Right atrium auricular region (tissue), 2 donors: ENCODE data around the gene VSTM2B. TPM values are rescaled to one million over a fixed set of nuclear protein-coding genes. Genes with fewer than 3 reads are reported as not detected.

ENCODE experiments used
- DNase-seq: peaks from one replicate; pipeline ENCODE4 v3.0.0-alpha.2; 2019; ENCODE audit warnings: low spot score
- H3K27ac ChIP-seq, 2 donors: fragments of 200-600 bp; sonication (generic); 1 replicate in 1 of 2; 2 replicates in 1 of 2; pipeline ENCODE4 v1.5.1; 2016 to 2019
- H3K27me3 ChIP-seq, 2 donors: fragments of 200-600 bp; sonication (generic); one replicate each; pipeline versions ENCODE4 v1.5.1 to v1.6.0; 2017 to 2019
- H3K36me3 ChIP-seq: fragments of 200-600 bp; sonication (generic); one replicate; pipeline ENCODE4 v1.5.1; 2016
- H3K4me1 ChIP-seq, 2 donors: fragments of 200-600 bp; sonication (generic); one replicate each; pipeline versions ENCODE4 v1.5.1 to v1.6.0; 2017 to 2019
- H3K4me3 ChIP-seq, 2 donors: fragments of 200-600 bp; sonication (generic); 1 replicate in 1 of 2; 2 replicates in 1 of 2; pipeline ENCODE4 v1.5.1; 2017 to 2019; ENCODE audit warnings: mild to moderate bottlenecking in 1 of 2, moderate library complexity in 1 of 2
- H3K9me3 ChIP-seq, 2 donors: fragments of 200-600 bp; sonication (generic); one replicate each; pipeline ENCODE4 v1.5.1; 2019
- total RNA-seq, 2 donors: library from RNA; depleted of rRNA; stranded (reverse); fragments of >200 nt; gene quantifications; one replicate each; pipeline ENCODE4 v1.1.0, GENCODE V29; 2016
- TF ChIP-seq, protein P1 (sequence below), 2 donors: fragments of 200-600 bp; sonication (generic); IDR thresholded peaks; one replicate each; pipeline ENCODE4 v1.5.1; 2019; ENCODE audit warnings: antibody characterized with exemption in 2 of 2

Gene VSTM2B
- total RNA-seq, 2 donors from 2014 or later, result not detected

DNA sequence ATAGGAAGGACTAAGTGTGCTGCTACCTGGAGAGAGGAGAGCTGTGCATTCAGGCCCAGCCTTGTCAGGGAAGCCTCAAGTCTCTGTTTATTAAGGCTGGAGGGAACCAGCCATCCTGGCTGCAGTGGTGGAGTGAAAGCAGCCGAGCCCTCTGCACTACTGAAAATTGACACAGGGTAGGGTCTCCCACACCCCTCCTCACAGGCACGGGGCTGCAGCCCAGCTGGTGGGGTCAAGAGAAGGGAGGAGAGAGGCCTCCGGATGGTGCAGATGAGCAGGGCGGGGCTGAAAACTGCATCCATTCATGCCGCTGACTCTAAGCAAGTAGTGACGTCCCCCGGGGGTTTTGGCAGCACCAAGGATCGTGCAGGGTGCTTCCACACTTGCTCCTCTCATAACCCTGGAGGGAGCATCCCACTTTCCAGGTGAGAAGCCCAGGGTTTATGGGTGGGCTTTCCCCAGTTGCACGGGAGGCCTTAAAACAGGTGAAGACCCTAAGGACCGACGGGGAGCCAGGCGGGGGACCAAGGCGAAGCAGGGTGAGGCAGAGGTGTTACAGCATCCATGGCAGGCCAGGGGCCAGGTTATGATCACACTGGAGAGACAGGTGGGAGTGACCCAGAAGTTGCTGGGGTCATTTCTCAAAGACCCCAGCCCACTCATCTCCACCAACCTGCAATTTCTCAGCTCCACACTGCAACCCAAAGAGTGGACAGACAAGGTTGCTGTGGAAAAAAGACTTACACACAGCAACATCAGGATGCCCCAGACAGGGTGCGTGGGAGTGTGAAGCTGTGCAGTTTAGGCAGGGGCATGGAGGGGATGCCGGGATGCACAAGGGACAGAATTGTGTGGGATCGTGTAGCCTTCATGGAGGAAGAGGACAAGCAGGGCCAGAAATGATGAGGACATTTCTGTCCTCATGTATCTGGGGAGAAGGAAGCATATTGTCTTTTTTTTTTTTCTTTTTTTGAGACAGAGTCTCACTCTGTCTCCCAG lies 36.8 kb downstream of the VSTM2B start:
- Histone ChIP-seq H3K4me1 (no peaks in the 10 kb centered on the region), H3K27ac (no peak overlapping the region), H3K9me3 (peaks cover 0 to 17% of the 10 kb centered on the region in 2 donors), H3K36me3 (no peaks in the 10 kb centered on the region), H3K27me3 (no peaks in the 10 kb centered on the region), H3K4me3 (no peak overlapping the region)
- TF ChIP-seq, protein P1, sequence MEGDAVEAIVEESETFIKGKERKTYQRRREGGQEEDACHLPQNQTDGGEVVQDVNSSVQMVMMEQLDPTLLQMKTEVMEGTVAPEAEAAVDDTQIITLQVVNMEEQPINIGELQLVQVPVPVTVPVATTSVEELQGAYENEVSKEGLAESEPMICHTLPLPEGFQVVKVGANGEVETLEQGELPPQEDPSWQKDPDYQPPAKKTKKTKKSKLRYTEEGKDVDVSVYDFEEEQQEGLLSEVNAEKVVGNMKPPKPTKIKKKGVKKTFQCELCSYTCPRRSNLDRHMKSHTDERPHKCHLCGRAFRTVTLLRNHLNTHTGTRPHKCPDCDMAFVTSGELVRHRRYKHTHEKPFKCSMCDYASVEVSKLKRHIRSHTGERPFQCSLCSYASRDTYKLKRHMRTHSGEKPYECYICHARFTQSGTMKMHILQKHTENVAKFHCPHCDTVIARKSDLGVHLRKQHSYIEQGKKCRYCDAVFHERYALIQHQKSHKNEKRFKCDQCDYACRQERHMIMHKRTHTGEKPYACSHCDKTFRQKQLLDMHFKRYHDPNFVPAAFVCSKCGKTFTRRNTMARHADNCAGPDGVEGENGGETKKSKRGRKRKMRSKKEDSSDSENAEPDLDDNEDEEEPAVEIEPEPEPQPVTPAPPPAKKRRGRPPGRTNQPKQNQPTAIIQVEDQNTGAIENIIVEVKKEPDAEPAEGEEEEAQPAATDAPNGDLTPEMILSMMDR (IDR thresholded peaks at IDR 0.05), result no peak
- peak; percentile 52 for DNase-seq

DNA sequence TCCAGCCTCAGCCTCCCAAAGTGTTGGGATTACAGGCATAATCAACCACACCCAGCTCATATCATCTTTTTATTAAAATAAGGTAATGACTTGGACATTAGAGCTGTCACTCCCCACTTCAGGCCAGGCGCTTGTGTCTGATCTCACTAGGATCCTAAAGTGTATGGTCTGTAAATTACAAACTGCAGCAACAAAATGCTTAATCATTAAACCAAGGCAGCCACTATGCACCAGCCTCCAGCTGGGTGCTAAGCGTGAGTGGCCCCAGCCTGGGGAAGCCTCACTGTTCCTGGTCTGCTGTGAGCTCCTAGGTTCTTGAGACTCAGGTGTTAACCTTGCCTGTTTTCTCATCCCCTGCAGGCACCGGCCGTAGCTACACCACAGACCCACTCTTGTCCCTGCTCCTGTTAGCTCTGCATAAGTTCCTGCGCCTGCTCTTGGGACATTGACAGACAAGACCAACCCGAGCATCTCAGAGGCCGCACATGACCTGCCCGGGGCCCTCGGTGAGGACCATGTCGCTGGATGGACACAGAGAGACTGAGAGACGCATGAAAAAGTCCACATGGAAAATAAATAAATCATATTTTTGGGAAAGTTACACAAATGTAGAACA lies 37.8 kb downstream of the VSTM2B start:
- no peak for DNase-seq
- H3K4me1 ChIP-seq, result no peaks in the 10 kb centered on the region
- H3K9me3 ChIP-seq, result peaks cover 0 to 17% of the 10 kb centered on the region in 2 donors
- H3K36me3 ChIP-seq, result no peaks in the 10 kb centered on the region
- H3K27me3 ChIP-seq, result no peaks in the 10 kb centered on the region
- no peak overlapping the region for H3K27ac ChIP-seq
- H3K4me3 ChIP-seq, result no peak overlapping the region
- TF ChIP-seq, protein P1 (IDR thresholded peaks at IDR 0.05), result no peak

DNA sequence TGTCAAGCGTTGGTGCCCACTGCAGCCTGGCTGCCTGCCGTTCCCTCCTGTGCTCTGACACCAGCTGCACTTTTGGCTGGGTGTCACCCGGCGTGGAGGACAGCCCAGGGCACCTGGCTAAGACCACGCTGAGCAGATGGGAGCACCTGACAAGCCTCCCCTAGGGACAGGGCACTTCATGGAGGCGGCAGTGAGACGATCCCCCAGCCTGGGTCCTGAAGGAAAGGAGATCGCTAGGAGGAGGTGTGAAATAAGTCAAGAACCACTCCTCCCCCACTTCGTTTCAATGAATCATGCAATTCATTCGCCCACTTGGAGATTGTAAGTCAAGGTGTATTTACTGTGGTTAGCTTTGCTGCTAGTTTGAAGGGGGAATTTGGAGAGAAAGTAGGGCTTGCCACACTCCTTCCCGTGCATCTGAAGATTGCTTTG lies 38.8 kb downstream of the VSTM2B start:
- H3K27me3 ChIP-seq, result no peaks in the 10 kb centered on the region
- H3K36me3 ChIP-seq, result no peaks in the 10 kb centered on the region
- TF ChIP-seq, protein P1 (IDR thresholded peaks at IDR 0.05), result no peak
- no peaks in the 10 kb centered on the region for H3K4me1 ChIP-seq
- DNase-seq, result no peak
- H3K9me3 ChIP-seq, result peaks cover 0 to 11% of the 10 kb centered on the region in 2 donors
- H3K4me3 ChIP-seq, result no peak overlapping the region
- no peak overlapping the region for H3K27ac ChIP-seq

DNA sequence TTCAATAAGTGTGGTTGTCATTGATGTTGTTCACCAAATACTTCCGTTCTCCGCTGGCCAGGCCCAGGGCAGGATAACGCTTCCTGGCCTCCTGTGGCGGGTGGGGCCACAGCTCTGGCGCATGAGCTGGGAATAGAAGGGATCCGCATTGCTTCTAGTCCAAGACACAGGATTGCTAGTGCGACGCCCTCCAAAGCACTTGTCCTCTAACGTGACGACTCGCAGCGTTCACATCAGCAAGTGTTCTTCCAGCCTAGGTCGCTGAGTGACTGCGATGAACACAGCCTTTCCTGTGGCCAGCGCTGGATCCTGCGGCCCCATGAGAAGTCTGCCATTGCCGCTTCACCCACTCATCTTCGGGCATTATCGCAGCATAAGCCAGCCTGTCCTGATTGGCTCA lies 39.4 kb downstream of the VSTM2B start:
- no peaks in the 10 kb centered on the region for H3K4me1 ChIP-seq
- H3K9me3 ChIP-seq, result peaks cover 0 to 5% of the 10 kb centered on the region in 2 donors
- no peak overlapping the region for H3K27ac ChIP-seq
- TF ChIP-seq, protein P1 (IDR thresholded peaks at IDR 0.05), result no peak
- H3K27me3 ChIP-seq, result no peaks in the 10 kb centered on the region
- no peak for DNase-seq
- H3K4me3 ChIP-seq, result no peak overlapping the region
- H3K36me3 ChIP-seq, result no peaks in the 10 kb centered on the region

DNA sequence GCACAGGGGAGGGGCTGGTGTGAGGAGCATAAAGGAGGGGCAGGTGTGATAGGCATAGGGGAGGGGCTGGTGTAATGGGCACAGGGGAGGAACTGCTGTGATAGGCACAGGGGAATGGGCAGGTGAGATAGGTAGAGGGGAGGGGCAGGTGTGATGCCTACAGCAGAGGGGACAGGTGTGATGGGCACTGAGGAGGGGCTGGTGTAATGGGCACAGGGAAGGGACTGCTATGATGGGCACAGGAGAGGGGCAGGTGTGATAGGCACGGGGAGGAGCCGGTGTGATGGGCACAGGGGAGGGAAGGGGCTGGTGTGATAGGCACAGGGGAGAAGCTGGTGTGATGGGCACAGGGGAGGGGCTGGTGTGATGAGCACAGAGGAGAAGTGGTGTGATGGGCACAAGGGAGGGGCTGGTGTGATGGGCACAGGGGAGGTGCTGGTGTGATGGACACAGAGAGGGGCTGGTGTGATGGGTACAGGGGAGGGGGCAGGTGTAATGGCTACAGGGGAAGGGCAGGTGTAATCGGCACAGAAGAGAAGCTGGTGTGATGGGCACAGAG lies 40.8 kb downstream of the VSTM2B start:
- H3K4me3 ChIP-seq, result no peak overlapping the region
- TF ChIP-seq, protein P1 (IDR thresholded peaks at IDR 0.05), result no peak
- no peaks in the 10 kb centered on the region for H3K4me1 ChIP-seq
- H3K27ac ChIP-seq, result no peak overlapping the region
- no peaks in the 10 kb centered on the region for H3K27me3 ChIP-seq
- H3K9me3 ChIP-seq, result no peaks in the 10 kb centered on the region
- no peaks in the 10 kb centered on the region for H3K36me3 ChIP-seq
- no peak for DNase-seq
